Fibroblast of the aortic adventitia (primary cell): ENCODE results near the gene ZFP91. TPM values are rescaled to one million over a fixed set of nuclear protein-coding genes. Genes with fewer than 3 reads are reported as not detected.
A peak's percentile ranks its signal among the peaks of the same experiment; 100 is the strongest.

Source experiments
- DNase-seq: peaks from one replicate; pipeline ENCODE4 v3.0.0-alpha.2; 2010; ENCODE audit warnings: low read depth
- H3K4me3 ChIP-seq: 2 replicates; pipeline ENCODE4 v1.5.1; 2011; ENCODE audit warnings: low read depth, mild to moderate bottlenecking, control low read depth, low read length, moderate library complexity
- CTCF ChIP-seq: IDR thresholded peaks from 2 replicates; pipeline ENCODE4 v1.5.1; 2011; ENCODE audit warnings: mild to moderate bottlenecking, low read length, control low read depth, inconsistent platforms; ENCODE audit not compliant: insufficient read depth
- total RNA-seq: library from RNA; depleted of rRNA; stranded (reverse); fragments of >200 nt; gene quantifications from 2 replicates; pipeline ENCODE4 v1.2.3, GENCODE V29; 2012; ENCODE audit warnings: low replicate concordance

ZFP91 gene
- total RNA-seq, 1 donor: 73.4 TPM

- H3K4me3 ChIP-seq: no peak overlapping the region
- peak; percentile 26 for DNase-seq
- TF ChIP-seq CTCF: no peak
Observed at GRCh38 chr11:58625826-58626460, 47.1 kb downstream of the ZFP91 start.

- no peak for TF ChIP-seq CTCF
- H3K4me3 ChIP-seq: no peak overlapping the region
- peak; percentile 39 for DNase-seq
Observed at GRCh38 chr11:58626934-58627483, 48.1 kb downstream of the ZFP91 start.

- H3K4me3 ChIP-seq: no peak overlapping the region
- no peak for TF ChIP-seq CTCF
- DNase-seq: peak; percentile 62
Observed at GRCh38 chr11:58628446-58628845, 49.6 kb downstream of the ZFP91 start.

GRCh38 chr11:58629857-58630256, 51.0 kb downstream of the ZFP91 start:
- DNase-seq: peak; percentile 72
- H3K4me3 ChIP-seq: no peak overlapping the region
- peak; percentile 72 for TF ChIP-seq CTCF

- no peak overlapping the region for H3K4me3 ChIP-seq
- TF ChIP-seq CTCF: no peak
- DNase-seq: no peak
Observed at GRCh38 chr11:58631378-58631777, 52.5 kb downstream of the ZFP91 start.

GRCh38 chr11:58632510-58632909, 53.6 kb downstream of the ZFP91 start:
- H3K4me3 ChIP-seq: no peak overlapping the region
- no peak for DNase-seq
- no peak for TF ChIP-seq CTCF

GRCh38 chr11:58636587-58636986, 57.7 kb downstream of the ZFP91 start:
- no peak overlapping the region for H3K4me3 ChIP-seq
- no peak for DNase-seq
- no peak for TF ChIP-seq CTCF
